ENCODE data around the gene ZNF775.

- no peak for TF ChIP-seq POLR2A (IDR thresholded peaks at IDR 0.05; ENCODE audit: low read length)
- TF ChIP-seq GATA1 (IDR thresholded peaks at IDR 0.05; ENCODE audit: low read depth, low read length): no peak
Observed at GRCh38 chr7:150381785-150382122, 2.6 kb downstream of the ZNF775 start.
